Measurements from ENCODE around the gene CEP57L1.

Gene CEP57L1

GRCh38 chr6:109052018-109052651 is 43.2 kb upstream of the CEP57L1 start:
- no peak for DNase-seq (ENCODE audit: low read depth)
- H3K4me3 ChIP-seq (ENCODE audit: control insufficient read depth, low read depth, low read length), result no peak overlapping the region
- no peak for TF ChIP-seq CTCF (conservative IDR thresholded peaks at IDR 0.05; ENCODE audit: control insufficient read depth, insufficient read depth, low read depth, low read length)

- no peak overlapping the region for H3K4me3 ChIP-seq (ENCODE audit: control insufficient read depth, low read depth, low read length)
- no peak for DNase-seq (ENCODE audit: low read depth)
- no peak for TF ChIP-seq CTCF (conservative IDR thresholded peaks at IDR 0.05; ENCODE audit: control insufficient read depth, insufficient read depth, low read depth, low read length)
Measured at GRCh38 chr6:109052852-109053251, 42.5 kb upstream of the CEP57L1 start.

GRCh38 chr6:109053336-109053735 is 42.0 kb upstream of the CEP57L1 start:
- no peak for TF ChIP-seq CTCF (conservative IDR thresholded peaks at IDR 0.05; ENCODE audit: control insufficient read depth, insufficient read depth, low read depth, low read length)
- no peak for DNase-seq (ENCODE audit: low read depth)
- H3K4me3 ChIP-seq (ENCODE audit: control insufficient read depth, low read depth, low read length), result no peak overlapping the region

GRCh38 chr6:109055771-109056235 is 39.5 kb upstream of the CEP57L1 start:
- no peak for TF ChIP-seq CTCF (conservative IDR thresholded peaks at IDR 0.05; ENCODE audit: control insufficient read depth, insufficient read depth, low read depth, low read length)
- DNase-seq (ENCODE audit: low read depth), result peak; percentile 70
- no peak overlapping the region for H3K4me3 ChIP-seq (ENCODE audit: control insufficient read depth, low read depth, low read length)

GRCh38 chr6:109056661-109057060 is 38.6 kb upstream of the CEP57L1 start:
- H3K4me3 ChIP-seq (ENCODE audit: control insufficient read depth, low read depth, low read length), result no peak overlapping the region
- no peak for TF ChIP-seq CTCF (conservative IDR thresholded peaks at IDR 0.05; ENCODE audit: control insufficient read depth, insufficient read depth, low read depth, low read length)
- no peak for DNase-seq (ENCODE audit: low read depth)

- no peak overlapping the region for H3K4me3 ChIP-seq (ENCODE audit: control insufficient read depth, low read depth, low read length)
- TF ChIP-seq CTCF (conservative IDR thresholded peaks at IDR 0.05; ENCODE audit: control insufficient read depth, insufficient read depth, low read depth, low read length), result no peak
Measured at GRCh38 chr6:109058620-109059019, 36.7 kb upstream of the CEP57L1 start.

GRCh38 chr6:109059153-109059552 is 36.2 kb upstream of the CEP57L1 start:
- no peak overlapping the region for H3K4me3 ChIP-seq (ENCODE audit: control insufficient read depth, low read depth, low read length)
- no peak for TF ChIP-seq CTCF (conservative IDR thresholded peaks at IDR 0.05; ENCODE audit: control insufficient read depth, insufficient read depth, low read depth, low read length)
- DNase-seq (ENCODE audit: low read depth), result peak; percentile 52

More at GRCh38 chr6:109058620-109059019, 36.7 kb upstream of the CEP57L1 start:
- no peak for DNase-seq (ENCODE audit: low read depth)
